Dermis microvascular lymphatic vessel endothelial cell (primary cell): Measurements from ENCODE around the gene ZNF638. TPM values are rescaled to one million over a fixed set of nuclear protein-coding genes. Genes with fewer than 3 reads are reported as not detected.

Source experiments
- DNase-seq, 2 donors: peaks; one replicate each; pipeline versions ENCODE4 v3.0.0 to v3.0.0-alpha.2; 2010; ENCODE audit warnings: low read depth in 2 of 2
- total RNA-seq: library from RNA; depleted of rRNA; stranded (reverse); fragments of >200 nt; gene quantifications from 2 replicates; pipeline ENCODE4 v1.2.1, GENCODE V29; 2014

The ZNF638 gene
- total RNA-seq, 1 donor from 2014 or later = 75.6 TPM

- DNase-seq = no peak
Measured at GRCh38 chr2:71469403-71470398, 138.1 kb downstream of the ZNF638 start.

DNA sequence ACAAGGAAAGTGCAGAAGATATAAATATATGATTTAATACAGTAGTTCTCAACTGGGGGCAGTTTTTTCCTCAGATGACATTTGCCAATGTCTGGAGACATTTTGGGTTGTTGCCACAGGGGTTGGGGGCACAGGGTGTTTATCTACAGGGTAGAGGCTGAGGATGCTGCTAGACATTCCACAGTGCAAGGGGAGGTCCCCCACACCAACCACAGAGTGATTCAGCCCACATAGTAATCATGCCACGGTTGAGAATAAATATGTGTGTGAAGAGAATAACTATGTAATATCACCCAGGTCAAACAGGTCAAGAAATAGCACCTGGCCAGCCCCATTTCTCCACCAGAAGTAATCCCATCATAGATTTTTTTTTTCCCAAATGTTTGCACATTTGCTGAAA, 139.7 kb downstream of the ZNF638 start:
- no peak for DNase-seq

GRCh38 chr2:71472019-71472418, 140.4 kb downstream of the ZNF638 start:
- DNase-seq = no peak

DNA sequence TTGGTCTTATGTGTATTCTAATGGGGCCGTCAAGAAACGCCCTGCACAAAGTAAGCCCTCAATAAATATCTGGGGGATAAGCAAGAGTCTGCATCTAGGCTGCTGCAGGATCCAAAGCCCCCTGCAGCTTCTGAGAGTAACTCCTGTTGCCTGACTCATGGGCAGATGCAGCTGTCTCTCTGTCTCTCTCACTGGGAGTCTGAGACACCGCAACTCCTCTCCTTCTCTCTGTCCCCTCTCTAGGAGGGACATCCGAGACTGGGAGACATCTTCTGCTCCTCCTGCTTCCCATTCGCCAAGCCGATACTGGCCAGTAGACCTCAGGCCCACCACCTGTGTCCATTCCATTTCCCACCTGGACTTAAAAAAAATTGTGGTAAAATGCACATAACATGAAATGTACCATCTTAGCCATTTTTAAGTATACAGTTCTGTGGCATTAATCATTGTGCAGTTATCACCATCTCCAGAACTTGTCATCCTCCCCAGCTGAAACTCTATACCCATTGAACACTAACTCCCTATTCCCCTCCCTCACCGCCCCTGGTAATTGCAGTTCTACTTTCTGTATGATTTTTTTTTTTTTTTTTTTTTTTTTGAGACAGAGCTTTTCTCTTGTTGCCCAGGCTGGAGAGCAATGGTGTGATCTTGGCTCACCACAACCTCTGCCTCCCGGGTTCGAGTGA, 141.9 kb downstream of the ZNF638 start:
- no peak for DNase-seq

GRCh38 chr2:71474116-71474743, 142.6 kb downstream of the ZNF638 start:
- DNase-seq = no peak

DNA sequence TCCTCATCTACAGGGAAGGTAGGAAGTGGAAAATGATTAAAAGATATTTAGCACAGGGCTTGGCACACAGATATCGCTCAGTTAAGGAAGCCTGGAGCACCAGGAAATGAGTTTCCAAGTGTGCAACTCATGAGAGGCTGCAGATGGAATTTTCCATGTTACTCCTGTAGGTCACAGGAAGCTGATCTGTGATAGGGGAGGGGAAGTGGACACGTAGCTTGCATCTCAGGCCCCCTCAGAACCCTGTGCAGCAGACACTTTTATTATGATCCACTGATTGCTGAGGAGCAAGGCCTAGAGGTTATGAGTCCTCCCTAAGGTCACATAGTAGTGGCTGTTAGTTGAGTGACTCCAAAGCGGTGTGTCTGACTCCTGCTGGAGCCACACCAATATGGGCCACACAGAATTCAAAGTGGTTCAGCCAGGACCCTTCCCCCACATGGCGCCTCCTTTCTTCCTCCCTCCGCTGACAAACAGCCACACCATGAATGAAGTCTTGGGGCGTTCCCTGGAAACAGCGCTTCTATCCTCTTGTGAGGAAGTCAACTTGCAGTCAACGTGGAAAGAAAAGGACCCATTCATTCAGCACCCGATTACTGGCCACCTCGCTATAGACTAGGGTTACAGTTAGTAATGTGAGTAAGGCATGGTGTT, 143.3 kb downstream of the ZNF638 start:
- peak in 1 of 2 donors; percentile 67 for DNase-seq

DNA sequence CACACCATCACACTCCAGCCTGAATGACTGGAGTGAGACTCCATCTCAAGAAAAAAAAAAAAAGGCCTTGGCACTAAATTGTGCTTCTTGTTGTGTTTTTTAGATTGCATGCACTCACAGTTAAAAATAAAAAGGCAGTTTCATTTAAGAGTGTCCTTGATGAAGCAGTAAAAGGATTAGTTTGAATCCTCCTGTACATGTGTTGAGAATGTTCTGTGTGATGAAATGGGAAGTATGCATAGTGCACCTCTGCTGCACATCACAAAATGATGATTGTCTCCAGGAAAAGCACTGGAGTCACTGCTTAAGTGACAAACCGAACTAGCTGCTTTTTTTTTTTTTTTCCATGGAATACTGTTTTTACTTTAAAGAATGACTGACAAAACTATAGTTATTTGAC, 144.9 kb downstream of the ZNF638 start:
- DNase-seq = no peak

GRCh38 chr2:71477231-71477691, 145.7 kb downstream of the ZNF638 start:
- DNase-seq = no peak

DNA sequence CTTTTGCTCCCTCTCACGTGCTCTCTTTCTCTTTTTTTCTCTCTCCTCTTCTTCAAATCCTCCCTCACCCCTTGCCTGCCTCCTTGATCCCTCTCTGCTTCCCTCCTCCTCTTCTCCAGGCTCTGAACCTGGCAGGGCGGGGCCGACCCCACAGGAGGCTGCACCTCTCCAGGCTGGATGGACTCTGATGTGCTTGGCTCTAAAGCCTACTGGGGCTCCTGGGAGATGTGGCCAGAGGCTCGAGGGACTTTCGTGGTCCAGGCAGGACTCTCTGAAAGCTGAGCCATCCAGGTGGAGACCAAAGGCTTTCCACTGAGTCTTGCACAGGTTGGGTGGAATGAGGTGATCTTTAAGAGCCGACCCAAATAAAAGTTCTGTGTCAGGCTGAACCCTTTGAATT, 147.2 kb downstream of the ZNF638 start:
- DNase-seq = no peak

DNA sequence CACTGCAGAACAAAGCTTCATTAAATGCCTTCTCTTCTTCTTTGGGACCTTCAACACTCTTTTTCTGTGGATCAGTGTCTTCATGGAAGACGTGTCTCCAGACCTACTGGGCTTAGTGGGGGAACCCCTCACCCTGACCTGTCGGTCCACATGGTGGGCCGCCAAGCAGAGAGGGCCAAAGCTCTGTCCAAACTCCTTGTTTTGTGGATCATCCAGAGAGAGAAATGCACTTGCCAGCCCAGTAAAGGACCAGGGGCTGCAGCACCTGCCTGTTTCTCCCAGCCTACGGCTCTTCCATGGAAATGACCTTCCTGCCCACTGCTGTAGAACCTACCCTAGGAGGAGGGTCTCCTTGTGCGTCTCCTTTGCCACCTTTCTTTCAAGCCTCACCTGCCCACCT, 147.7 kb downstream of the ZNF638 start:
- DNase-seq = no peak

GRCh38 chr2:71481111-71481510, 149.5 kb downstream of the ZNF638 start:
- no peak for DNase-seq

GRCh38 chr2:71482055-71482454, 150.5 kb downstream of the ZNF638 start:
- DNase-seq = no peak

- no peak for DNase-seq
Measured at GRCh38 chr2:71483246-71483645, 151.7 kb downstream of the ZNF638 start.

GRCh38 chr2:71484354-71484753, 152.8 kb downstream of the ZNF638 start:
- peak in 1 of 2 donors; percentile 51 for DNase-seq

Other genes starting within 250 kb of the ZNF638 start
- gene MCEE, start 201.6 kb upstream of the ZNF638 start, total RNA-seq = 9.8 and 10.9 TPM in 2 replicates
- gene MPHOSPH10, start 201.1 kb upstream of the ZNF638 start, total RNA-seq = 10.6 and 11.7 TPM in 2 replicates
- gene PAIP2B, start 104.7 kb upstream of the ZNF638 start, total RNA-seq = 1.0 and 1.3 TPM in 2 replicates
- 47.2 and 85.9 TPM in 2 replicates for gene DYSF, start 121.8 kb downstream of the ZNF638 start, total RNA-seq